22Rv1 (cell line): ENCODE measurements around the gene STIM1.
"Not testable (repeated sequence)": the region's sequence is repeated elsewhere in the genome, so short reads cannot be mapped to it uniquely, and the experiment has no call there.

ENCODE experiments used
- H3K27ac ChIP-seq: fragments of 450-650 bp; 2 replicates; pipeline ENCODE4 v1.5.1; 2017
- ZFX ChIP-seq: fragments of 450-650 bp; IDR thresholded peaks from 2 replicates; pipeline ENCODE4 v1.6.1; 2017; ENCODE audit warnings: antibody characterized with exemption, borderline replicate concordance
- TF ChIP-seq, protein P1 (sequence below): fragments of 450-650 bp; IDR thresholded peaks from 2 replicates; pipeline ENCODE4 v1.5.1; 2017; ENCODE audit warnings: mild to moderate bottlenecking

STIM1 gene

DNA sequence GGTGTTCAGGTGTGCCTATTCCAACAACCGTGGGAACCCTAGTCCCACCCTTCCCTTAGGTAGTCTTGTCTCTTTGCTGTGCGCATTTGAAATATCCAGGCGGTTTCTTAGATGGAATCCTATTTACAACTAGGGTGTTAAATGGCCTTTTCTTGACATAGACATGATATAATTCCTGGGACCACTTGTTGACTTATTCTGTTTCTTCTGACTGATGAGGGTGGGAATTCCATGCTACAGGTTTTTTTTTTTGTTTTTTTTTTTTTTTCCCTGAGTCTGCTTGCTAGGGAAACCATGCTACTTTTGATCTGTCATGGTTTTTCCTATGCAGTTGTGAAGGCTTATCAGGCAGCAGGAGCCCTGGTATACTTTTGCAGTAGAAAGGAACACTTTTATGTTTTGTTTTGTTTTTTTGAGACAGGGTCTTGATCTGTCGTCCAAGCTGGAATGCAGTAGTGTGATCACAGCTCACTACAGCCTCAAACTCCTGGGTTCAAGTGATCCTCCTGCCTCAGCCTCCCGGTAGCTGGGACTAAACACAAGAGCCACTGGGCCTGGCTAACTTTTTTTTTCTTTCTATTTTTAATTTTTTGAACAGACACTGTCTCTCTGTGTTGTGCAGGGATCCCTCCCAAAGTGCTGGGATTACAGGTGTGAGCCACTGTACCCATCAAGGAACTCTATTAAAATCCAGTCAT is 1.5 kb downstream of the STIM1 start:
- no peak for TF ChIP-seq ZFX
- TF ChIP-seq, protein P1, sequence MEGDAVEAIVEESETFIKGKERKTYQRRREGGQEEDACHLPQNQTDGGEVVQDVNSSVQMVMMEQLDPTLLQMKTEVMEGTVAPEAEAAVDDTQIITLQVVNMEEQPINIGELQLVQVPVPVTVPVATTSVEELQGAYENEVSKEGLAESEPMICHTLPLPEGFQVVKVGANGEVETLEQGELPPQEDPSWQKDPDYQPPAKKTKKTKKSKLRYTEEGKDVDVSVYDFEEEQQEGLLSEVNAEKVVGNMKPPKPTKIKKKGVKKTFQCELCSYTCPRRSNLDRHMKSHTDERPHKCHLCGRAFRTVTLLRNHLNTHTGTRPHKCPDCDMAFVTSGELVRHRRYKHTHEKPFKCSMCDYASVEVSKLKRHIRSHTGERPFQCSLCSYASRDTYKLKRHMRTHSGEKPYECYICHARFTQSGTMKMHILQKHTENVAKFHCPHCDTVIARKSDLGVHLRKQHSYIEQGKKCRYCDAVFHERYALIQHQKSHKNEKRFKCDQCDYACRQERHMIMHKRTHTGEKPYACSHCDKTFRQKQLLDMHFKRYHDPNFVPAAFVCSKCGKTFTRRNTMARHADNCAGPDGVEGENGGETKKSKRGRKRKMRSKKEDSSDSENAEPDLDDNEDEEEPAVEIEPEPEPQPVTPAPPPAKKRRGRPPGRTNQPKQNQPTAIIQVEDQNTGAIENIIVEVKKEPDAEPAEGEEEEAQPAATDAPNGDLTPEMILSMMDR, result no peak
- no peak overlapping the region for H3K27ac ChIP-seq

GRCh38 chr11:3857628-3858027 is 2.2 kb downstream of the STIM1 start:
- no peak overlapping the region for H3K27ac ChIP-seq
- no peak for TF ChIP-seq ZFX
- TF ChIP-seq, protein P1, result no peak

DNA sequence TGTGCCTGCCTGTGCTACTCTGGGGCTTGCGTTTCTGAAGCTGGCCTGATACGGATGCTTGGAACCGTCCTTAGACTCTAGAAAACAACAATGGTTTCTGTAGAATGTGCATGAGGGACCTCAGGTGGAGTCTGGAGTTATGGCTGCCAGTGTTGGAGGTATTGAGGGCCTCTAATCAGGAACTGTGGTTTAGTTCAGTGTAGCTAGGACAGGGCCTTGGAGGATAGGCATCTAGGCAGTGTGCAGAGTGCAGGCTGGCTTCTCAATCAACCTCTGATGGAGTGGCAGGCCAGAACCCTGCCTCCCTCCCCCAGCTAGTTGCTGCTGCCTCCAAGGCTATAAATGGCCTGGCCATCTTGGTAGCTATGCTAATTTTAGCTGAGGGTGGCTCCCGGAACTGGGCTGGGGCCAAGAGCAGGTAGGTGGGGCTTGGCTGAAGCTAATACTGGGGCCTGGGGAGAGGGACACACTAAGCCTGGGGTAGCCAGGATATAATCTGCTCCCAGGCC is 4.0 kb downstream of the STIM1 start:
- H3K27ac ChIP-seq, result peak overlapping the region; percentile 71
- no peak for TF ChIP-seq ZFX
- TF ChIP-seq, protein P1, result no peak

DNA sequence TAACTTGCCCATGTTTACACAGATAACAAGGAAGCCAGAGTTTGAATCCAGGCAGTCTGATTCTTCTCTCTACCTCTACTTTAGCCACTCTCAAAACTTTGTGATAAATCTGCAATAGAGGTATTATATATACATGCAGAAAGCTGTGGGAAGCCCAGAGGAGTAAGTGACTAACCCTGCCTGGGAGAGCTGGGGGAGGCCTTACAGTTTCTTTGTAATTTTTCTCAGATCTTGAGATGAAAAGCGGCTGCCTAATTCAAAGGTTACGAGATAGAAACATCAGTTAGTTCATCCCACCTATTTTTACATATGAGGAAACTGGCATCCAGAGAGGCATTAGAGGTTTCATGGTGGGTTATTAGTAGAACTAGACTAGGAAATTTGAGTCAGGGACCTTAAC is 4.9 kb downstream of the STIM1 start:
- TF ChIP-seq, protein P1, result no peak
- no peak for TF ChIP-seq ZFX
- peak overlapping the region; percentile 71 for H3K27ac ChIP-seq

- H3K27ac ChIP-seq, result not testable (repeated sequence)
These were observed 5.5 kb downstream of the STIM1 start for GRCh38 chr11:3860898-3861393.

- no peak overlapping the region for H3K27ac ChIP-seq
- TF ChIP-seq ZFX, result no peak
- TF ChIP-seq, protein P1, result no peak
These were observed 6.2 kb downstream of the STIM1 start for GRCh38 chr11:3861683-3862082.

DNA sequence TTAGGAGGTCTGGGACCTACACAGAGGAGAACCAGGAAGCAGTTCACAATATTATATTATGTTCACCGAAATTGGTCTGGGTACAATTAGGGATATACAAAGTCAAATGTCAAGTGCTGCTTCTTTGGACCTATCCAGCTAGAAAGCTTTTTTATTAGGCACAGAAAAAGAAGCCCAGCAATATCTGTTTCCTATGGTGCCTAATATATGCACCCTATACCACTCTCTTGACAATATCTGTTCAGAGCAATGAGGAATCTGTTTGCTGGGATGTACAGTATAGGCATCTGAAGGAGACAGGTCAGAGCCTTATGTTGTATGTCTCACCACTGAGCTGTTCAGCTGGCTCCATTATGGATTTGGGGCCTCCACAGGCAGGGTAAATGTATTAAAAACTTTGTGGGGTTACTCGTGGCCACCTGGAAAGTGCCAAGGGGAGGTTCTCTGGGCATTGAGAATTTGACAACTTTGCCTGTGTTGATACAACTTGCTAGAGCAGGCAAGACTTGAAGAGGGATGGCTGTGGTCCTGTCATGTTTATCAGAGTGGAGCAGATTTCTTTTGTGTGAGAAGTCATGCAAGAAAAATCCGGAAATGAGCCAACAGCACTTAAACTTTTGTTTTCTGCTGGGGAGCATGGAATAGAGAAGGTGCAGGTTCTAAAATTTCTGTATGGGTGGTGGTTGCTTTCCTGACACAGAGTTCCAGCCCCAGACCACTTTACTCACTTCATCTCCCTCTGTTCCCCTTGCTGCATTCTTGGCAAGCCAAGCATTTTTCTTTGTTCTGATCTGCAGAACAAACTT is 10.1 kb downstream of the STIM1 start:
- TF ChIP-seq, protein P1, result no peak
- no peak for TF ChIP-seq ZFX
- no peak overlapping the region for H3K27ac ChIP-seq
